ENCODE data around the gene BEST4.
"Not testable (repeated sequence)": the region's sequence is repeated elsewhere in the genome, so short reads cannot be mapped to it uniquely, and the experiment has no call there.

BEST4 gene

GRCh38 chr1:44801491-44802305 lies 13.7 kb upstream of the BEST4 start:
- DNase-seq (ENCODE audit: low read depth) = no peak

- DNase-seq (ENCODE audit: low read depth) = peak; percentile 96
Observed at GRCh38 chr1:44799770-44800584, 12.0 kb upstream of the BEST4 start, which contains the start of gene PLK3. Gene PLK3 (plus strand): TSS chr1:44800377. CDS start chr1:44800464, 87 bp downstream.

- no peak for DNase-seq (ENCODE audit: low read depth)
Observed at GRCh38 chr1:44798481-44799365, 10.8 kb upstream of the BEST4 start.

DNA sequence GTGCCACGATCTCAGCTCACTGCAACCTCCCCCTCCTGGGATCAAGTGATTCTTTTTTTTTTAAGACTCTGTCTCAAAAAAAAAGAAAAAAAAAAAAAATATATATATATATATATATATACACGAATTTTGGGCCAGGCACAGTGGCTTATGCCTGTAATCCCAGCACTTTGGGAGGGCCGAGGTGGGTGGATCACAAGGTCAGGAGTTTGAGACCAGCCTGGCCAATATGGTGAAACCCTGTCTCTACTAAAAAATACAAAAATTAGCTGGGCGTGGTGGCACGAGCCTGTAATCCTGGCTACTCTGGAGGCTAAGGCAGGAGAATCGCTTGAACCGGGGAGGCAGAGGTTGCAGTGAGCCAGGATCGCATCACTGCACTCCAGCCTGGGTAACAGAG lies 9.9 kb upstream of the BEST4 start:
- not testable (repeated sequence) for DNase-seq (ENCODE audit: low read depth)

DNA sequence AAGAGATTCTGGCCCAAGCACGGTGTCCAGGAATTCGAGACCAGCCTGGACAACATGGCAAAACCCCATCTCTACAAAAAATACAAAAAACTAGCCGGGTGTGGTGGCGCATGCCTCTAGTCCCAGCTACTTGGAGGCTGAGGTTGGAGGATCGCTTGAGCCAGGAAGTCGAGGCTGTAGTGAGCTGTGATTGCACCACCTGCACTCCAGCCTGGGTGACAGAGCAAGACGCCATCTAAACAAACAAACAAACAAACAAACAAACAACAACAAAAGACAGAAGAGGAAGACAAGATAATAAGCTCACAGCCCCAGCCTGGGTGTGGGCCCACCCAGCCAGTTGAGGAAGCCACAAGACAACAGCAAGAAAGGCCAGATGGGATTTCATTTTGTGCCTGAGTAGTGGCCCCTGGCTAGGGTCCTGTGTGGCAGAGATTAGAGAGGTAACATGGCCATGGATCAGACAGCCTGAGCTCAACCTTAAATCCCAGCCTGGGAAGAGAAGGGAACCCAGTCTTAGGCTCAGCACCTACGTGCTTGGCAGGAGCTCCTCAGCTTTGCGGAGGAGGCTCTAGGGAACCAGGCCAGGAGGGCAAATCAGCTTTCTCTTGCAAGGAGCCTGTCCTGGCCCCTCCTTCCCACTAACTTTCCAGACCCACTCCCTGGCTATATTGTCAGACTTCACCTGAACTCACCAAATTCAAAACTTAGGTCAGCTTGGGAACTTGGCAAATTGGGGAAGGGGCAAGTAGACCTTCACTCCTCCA lies 4.9 kb upstream of the BEST4 start:
- no peak for DNase-seq (ENCODE audit: low read depth)

DNA sequence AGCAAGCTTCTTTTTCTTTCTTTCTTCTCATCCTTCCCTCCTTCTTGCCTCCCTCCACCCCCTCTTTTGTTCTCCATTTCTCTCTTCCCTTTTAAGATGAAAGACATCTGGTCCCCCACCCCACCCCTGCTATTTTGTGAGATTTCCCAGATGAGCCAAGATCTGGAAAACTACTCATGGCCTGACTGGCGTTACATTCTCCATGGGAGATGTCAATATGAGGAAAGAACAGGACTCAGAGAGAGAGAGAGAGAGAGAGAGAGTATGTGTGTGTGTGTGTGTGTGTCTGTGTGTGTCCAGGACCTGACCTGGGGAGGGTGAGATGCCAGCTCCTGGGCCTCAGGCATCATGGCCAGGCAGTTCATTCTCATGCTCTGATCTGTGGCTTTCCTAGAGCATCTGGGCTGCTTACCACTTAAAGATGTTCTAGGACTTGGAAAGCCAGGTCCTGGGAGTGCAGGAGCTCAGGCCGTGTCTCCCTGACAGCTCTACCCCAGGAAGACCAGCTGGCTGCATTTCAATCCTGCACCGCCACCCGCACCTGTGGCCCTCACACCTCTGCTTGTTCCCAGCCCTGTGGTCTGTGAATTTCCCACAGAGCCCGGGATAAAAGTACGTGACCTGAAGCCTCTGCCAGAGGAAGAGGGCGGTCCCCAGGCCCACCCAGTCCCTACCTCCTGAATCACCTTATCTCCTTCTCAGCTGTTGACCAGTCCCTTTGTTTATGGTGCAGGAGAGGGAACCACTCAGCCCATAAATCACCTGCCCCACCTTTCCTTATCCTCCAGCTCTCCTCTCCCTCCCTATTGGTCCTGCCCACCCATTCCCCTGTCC lies 3.2 kb upstream of the BEST4 start:
- no peak for DNase-seq (ENCODE audit: low read depth)

GRCh38 chr1:44787506-44787905 lies 464 bp downstream of the BEST4 start:
- no peak for DNase-seq (ENCODE audit: low read depth)

- DNase-seq (ENCODE audit: low read depth) = no peak
Observed at GRCh38 chr1:44786841-44787426, 1.0 kb downstream of the BEST4 start.

GRCh38 chr1:44786138-44786840 lies 1.7 kb downstream of the BEST4 start:
- DNase-seq (ENCODE audit: low read depth) = no peak

GRCh38 chr1:44785501-44786137 lies 2.4 kb downstream of the BEST4 start:
- DNase-seq (ENCODE audit: low read depth) = no peak

GRCh38 chr1:44785029-44785380 lies 3.0 kb downstream of the BEST4 start:
- no peak for DNase-seq (ENCODE audit: low read depth)

DNA sequence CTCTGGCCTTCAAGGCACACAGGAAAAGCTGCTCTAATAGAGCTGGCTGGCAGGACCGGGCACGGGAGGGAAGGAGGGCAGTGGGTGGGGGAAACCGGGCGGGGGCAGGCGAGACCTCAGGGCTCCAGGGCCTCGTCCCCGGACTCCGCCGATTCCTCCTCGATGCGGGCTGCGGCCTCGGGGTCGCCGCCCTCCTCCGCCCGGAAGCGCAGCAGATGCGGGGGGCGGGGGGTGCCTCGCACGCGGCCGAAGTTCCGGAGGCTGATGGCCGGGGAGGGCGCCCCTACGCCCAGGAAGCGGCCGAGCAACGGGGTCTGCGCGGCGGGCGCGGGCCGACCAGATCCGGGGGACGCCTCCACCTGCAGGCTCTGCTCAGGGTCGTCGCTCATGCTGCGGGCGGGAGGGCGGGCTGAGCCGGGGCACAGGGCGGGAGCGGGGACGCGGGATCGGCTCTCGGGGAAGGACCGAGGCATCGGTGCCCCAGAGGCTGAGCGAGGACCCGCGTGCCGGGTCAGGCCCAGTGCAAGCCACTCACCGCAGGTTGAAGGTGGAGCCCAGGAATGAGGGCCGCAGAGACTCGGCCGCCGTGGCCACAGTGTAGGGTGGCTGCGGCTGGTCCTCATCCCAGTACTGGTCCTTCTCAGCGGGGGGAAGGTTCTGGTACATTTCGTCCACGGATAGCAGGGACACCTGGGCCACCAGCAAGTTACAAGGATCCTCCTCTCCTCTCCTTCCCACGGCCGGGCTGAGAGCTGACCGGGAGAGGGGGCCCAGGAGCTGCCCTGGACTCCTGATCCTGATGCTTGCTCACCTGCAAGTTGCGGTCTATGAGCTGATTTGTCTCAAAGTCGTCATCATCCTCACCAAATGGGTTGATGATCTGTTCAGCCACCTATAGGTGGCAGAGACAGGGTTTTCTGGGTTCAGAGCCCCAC lies 3.6 kb downstream of the BEST4 start:
- DNase-seq (ENCODE audit: low read depth) = no peak

DNA sequence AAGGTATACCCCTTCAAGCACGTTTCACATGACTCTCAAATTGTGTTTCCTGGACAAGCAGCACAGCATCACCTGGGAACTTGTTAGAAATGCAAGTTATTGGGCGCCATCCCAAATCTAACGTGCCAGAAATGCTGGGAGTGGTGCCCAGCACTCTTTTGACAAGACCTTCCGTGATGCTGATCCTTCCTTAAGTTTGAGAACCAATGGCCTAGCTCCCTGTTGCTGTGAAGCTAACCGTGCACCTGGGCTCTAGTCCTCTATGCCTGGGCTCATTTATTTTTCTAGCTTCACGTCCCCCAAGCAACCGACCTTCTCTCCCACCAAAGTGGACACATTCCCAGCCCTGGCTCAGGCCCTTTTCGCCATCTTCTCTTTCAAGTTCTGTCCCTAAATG lies 4.3 kb downstream of the BEST4 start:
- no peak for DNase-seq (ENCODE audit: low read depth)

DNA sequence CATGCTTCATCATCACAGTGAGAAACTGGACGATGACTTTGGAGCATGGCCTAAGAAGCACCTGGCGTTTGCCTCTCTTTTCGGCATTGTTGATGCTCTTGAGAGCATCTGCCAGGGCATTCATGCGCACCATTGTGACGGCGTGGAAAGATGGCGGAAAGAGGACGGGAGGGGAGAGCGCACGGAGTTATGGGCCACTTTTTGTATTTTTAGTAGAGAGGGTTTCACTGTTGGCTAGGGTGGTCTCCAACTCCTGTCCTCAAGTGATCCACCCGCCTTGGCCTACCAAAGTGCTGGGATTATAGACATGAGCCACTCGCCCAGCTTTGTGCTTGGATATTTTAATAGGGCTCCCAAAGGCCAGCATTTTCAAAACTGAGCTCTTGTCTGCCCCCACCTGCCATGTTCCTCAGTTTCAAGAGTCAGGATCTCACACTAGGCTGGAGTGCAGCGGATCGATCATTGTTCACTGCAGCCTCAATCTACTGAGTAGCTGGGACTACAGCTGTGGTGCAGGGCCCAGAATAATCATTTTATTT lies 7.3 kb downstream of the BEST4 start:
- no peak for DNase-seq (ENCODE audit: low read depth)

GRCh38 chr1:44778705-44779576 lies 9.0 kb downstream of the BEST4 start:
- DNase-seq (ENCODE audit: low read depth) = no peak

- no peak for DNase-seq (ENCODE audit: low read depth)
Observed at GRCh38 chr1:44777969-44778635, 9.9 kb downstream of the BEST4 start.
